ENCODE data around the gene FGF8. TPM values are rescaled to one million over a fixed set of nuclear protein-coding genes. Genes with fewer than 3 reads are reported as not detected.
"Not testable (repeated sequence)": the region's sequence is repeated elsewhere in the genome, so short reads cannot be mapped to it uniquely, and the experiment has no call there.

Gene FGF8
- polyA plus RNA-seq, 1 experiment: not detected

DNA sequence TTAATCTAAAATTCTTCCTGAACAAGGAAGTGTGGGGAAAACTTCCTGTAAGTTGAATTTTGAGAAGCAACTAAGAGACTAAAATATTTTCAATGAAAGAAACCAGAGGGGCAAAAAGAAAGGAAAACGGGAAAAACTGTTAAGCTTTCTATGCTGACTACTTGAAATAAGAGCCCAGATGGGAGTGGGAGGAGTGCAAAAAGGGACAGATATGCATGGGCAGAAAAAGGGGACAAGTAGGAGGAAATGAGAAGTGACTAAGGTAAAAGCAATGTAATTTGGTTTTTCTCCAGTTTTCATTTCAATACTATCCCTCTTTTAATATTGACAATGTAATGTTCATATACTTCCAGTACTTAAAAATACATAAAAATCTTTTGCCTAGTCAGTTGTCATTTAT lies 31.2 kb upstream of the FGF8 start:
- no peak for DNase-seq (ENCODE audit: low read depth)
- H3K27me3 ChIP-seq (ENCODE audit: control insufficient read depth, insufficient read depth, low read length): no peaks in the 10 kb centered on the region
- CTCF ChIA-PET: no interaction called here
- TF ChIP-seq, protein P1, sequence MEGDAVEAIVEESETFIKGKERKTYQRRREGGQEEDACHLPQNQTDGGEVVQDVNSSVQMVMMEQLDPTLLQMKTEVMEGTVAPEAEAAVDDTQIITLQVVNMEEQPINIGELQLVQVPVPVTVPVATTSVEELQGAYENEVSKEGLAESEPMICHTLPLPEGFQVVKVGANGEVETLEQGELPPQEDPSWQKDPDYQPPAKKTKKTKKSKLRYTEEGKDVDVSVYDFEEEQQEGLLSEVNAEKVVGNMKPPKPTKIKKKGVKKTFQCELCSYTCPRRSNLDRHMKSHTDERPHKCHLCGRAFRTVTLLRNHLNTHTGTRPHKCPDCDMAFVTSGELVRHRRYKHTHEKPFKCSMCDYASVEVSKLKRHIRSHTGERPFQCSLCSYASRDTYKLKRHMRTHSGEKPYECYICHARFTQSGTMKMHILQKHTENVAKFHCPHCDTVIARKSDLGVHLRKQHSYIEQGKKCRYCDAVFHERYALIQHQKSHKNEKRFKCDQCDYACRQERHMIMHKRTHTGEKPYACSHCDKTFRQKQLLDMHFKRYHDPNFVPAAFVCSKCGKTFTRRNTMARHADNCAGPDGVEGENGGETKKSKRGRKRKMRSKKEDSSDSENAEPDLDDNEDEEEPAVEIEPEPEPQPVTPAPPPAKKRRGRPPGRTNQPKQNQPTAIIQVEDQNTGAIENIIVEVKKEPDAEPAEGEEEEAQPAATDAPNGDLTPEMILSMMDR (IDR thresholded peaks at IDR 0.05; ENCODE audit: insufficient read depth, low read depth, low read length): no peak
- POLR2A ChIA-PET: no interaction called here
- H3K36me3 ChIP-seq (ENCODE audit: control insufficient read depth, insufficient read depth, low read length): peaks cover 13% of the 10 kb centered on the region
- no peak overlapping the region for H3K4me3 ChIP-seq (ENCODE audit: low read depth, low read length)

DNA sequence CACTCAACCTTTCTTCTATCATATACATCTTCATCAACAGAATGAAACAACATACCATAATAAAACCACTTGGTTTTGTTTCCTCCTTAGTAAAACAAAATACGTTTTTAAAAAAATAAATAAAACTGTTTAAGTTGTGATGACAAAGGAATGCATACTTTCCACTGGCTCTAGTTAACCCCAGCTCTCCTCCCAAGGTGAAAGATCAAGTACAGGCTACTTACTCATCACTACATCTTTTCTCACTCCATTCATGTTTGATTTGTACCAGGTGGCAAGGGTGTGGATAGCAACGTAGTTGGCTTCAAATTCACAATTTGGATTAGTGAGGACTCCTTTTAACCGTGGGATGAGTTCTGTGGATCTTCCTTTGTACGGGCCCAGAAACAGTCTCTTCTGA lies 27.6 kb upstream of the FGF8 start:
- POLR2A ChIA-PET: no interaction called here
- CTCF ChIA-PET: interaction anchor here (0.9 to 2.1 kb wide), 3 partner anchors 8 to 211 kb away, joined by 3 to 6 read pairs (median 5); no protein-coding TSS in a partner anchor
- TF ChIP-seq, protein P1 (IDR thresholded peaks at IDR 0.05; ENCODE audit: insufficient read depth, low read depth, low read length): no peak

DNA sequence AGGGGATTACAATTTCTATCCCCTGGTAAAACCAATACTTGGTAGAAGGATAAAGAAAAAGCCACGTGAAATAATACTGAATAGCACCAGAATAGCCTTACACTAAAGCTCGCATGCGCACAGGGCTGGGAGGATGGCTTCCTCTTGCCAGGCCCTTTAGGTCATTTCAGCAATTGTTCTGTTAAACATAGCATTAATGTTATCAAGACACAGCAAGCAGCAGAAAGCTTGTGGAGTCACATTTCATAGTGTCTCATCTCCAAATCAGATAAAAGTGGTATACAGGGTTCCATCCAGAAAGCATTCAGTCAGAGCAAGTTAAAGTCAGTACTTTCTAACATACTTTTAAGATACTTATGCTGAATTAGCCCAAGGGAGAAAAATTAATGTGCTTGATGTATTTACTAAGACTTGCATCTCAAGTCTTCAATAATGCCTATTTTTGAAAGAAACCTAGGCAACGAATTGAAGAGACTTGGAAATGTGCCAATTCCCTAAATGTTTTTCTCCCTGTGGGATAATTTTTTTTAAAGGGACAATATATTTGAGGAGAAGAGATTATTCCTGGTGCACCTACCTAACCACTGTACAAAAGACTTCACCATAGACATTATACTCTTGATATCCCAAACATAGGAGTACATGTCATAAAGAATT lies 21.6 kb upstream of the FGF8 start:
- CTCF ChIA-PET: interaction anchor here (1.4 to 3.6 kb wide), 3 partner anchors 14 to 583 kb away, joined by 3 to 21 read pairs (median 5); partner anchors contain the start of gene NPM3
- POLR2A ChIA-PET: no interaction called here
- Histone ChIP-seq H3K36me3 (ENCODE audit: control insufficient read depth, insufficient read depth, low read length) (peaks cover 18% of the 10 kb centered on the region), H3K27me3 (ENCODE audit: control insufficient read depth, insufficient read depth, low read length) (no peaks in the 10 kb centered on the region), H3K4me3 (ENCODE audit: low read depth, low read length) (no peak overlapping the region)
- DNase-seq (ENCODE audit: low read depth): no peak
- TF ChIP-seq, protein P1 (IDR thresholded peaks at IDR 0.05; ENCODE audit: insufficient read depth, low read depth, low read length): no peak

More for the DNA sequence above, 27.6 kb upstream of the FGF8 start:
- Histone ChIP-seq H3K36me3 (ENCODE audit: control insufficient read depth, insufficient read depth, low read length) (peaks cover 21% of the 10 kb centered on the region), H3K27me3 (ENCODE audit: control insufficient read depth, insufficient read depth, low read length) (no peaks in the 10 kb centered on the region), H3K4me3 (ENCODE audit: low read depth, low read length) (no peak overlapping the region)
- DNase-seq (ENCODE audit: low read depth): no peak

DNA sequence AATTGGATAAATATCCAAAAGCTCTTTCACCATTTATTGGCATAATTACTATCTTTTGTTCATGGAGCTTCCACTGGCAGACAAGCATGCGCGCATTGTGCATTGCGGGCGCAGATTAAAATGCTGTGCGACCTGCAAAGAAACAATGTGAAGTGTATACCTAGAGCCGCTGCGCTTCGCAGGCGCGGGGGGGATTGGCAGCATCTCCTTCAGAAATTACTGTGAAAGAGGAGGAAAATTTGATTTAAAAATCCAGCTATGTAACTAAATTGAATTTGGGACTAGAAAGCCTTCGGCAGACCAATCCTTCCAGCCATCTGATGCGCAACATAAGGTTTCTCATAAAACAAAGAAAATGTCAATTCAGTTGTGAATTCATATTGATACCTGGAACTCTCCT lies 17.6 kb upstream of the FGF8 start:
- ChIA-PET POLR2A (no interaction called here), CTCF (interaction anchor here (1.1 to 1.5 kb wide), 3 partner anchors 12 to 191 kb away, joined by 4 to 5 read pairs (median 4); no protein-coding TSS in a partner anchor)
- Histone ChIP-seq H3K36me3 (ENCODE audit: control insufficient read depth, insufficient read depth, low read length) (peaks cover 12% of the 10 kb centered on the region), H3K4me3 (ENCODE audit: low read depth, low read length) (no peak overlapping the region), H3K27me3 (ENCODE audit: control insufficient read depth, insufficient read depth, low read length) (no peaks in the 10 kb centered on the region)
- DNase-seq (ENCODE audit: low read depth): no peak
- TF ChIP-seq, protein P1 (IDR thresholded peaks at IDR 0.05; ENCODE audit: insufficient read depth, low read depth, low read length): no peak

DNA sequence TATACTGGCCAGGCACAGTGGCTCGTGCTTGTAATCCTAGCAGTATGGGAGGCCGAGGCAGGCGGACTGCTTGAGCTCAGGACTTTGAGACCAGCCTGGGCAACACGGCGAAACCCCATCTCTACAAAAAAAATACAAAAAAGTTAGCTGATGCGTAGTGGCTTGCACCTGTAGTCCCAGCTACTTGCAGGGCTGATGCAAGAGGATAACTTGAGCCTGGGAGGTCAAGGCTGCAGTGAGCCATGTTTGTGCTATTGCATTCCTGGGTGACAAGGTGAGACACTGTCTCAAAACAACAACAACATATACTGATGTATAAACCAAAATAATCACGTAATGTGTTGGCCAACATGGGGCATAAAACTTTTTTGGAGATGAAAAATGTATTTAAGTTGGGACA lies 13.8 kb upstream of the FGF8 start:
- TF ChIP-seq, protein P1 (IDR thresholded peaks at IDR 0.05; ENCODE audit: insufficient read depth, low read depth, low read length): no peak
- Histone ChIP-seq H3K27me3 (ENCODE audit: control insufficient read depth, insufficient read depth, low read length) (no peaks in the 10 kb centered on the region), H3K36me3 (ENCODE audit: control insufficient read depth, insufficient read depth, low read length) (peaks cover 16% of the 10 kb centered on the region), H3K4me3 (ENCODE audit: low read depth, low read length) (no peak overlapping the region)
- ChIA-PET POLR2A (no interaction called here), CTCF (interaction anchor here (0.7 to 1.0 kb wide), 2 partner anchors 8 to 11 kb away, joined by 3 read pairs; no protein-coding TSS in a partner anchor)
- no peak for DNase-seq (ENCODE audit: low read depth)

DNA sequence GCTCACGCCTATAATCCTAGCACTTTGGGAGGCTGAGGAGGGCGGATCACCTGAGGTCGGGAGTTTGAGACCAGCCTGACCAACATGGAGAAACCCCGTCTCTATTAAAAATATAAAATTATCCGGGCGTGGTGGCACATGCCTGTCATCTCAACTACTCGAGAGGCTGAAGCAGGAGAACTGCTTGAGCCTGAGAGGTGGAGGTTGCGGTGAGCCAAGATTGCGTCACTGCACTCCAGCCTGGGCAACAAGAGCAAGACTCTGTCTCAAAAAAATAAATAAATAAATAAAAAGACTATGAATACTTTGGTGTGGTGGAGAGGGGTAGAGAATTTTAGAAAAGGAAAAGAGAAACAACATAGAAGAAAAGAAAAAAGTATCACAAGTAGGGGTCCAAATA lies 13.3 kb upstream of the FGF8 start:
- H3K27me3 ChIP-seq (ENCODE audit: control insufficient read depth, insufficient read depth, low read length); POLR2A ChIA-PET; H3K4me3 ChIP-seq (ENCODE audit: low read depth, low read length); DNase-seq (ENCODE audit: low read depth): not testable (repeated sequence)
- CTCF ChIA-PET: interaction anchor here (0.7 kb wide), 1 partner anchor 11 kb away, joined by 3 read pairs; no protein-coding TSS in a partner anchor
- peaks cover 16% of the 10 kb centered on the region for H3K36me3 ChIP-seq (ENCODE audit: control insufficient read depth, insufficient read depth, low read length)

All from BJ (cell line).